Measurements from ENCODE around the gene SMARCAD1. TPM values are rescaled to one million over a fixed set of nuclear protein-coding genes. Genes with fewer than 3 reads are reported as not detected.

SMARCAD1 gene
- polyA plus RNA-seq, 1 donor (not counting 4 experiments of a cell fraction or from before 2014, with no cell fraction given), result 27.8 TPM

DNA sequence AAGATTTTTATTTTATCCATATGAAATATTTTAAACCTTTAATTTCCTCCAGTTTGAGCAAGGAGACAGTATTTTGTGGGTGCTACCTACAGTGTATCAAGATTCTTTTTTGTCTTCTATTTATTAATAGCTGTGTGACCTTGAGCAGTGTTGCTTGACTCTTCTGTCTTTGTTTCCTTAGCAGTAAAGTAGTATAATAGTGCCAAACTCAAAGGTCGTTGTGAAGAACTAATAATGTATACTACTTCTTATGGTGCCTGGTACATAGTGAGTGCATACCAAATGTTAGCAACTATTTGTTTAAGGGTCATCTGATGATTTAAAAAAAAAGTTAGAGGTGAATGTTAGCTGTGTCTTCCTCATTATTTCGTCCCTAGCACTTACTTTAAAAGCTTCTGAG lies 30.5 kb downstream of the SMARCAD1 start:
- Histone ChIP-seq H3K9me1 (ENCODE audit: control insufficient read depth, extremely low read depth, insufficient read depth, low read length) (no peaks in the 10 kb centered on the region), H3K27me3 (ENCODE audit: control insufficient read depth, extremely low read depth, insufficient read depth, low read length) (no peaks in the 10 kb centered on the region), H3K9ac (ENCODE audit: control insufficient read depth, extremely low read depth, insufficient read depth, low read length) (no peak overlapping the region), H4K20me1 (ENCODE audit: control insufficient read depth, extremely low read depth, insufficient read depth, low read length) (no peaks in the 10 kb centered on the region), H3K4me3 (ENCODE audit: control insufficient read depth in 2 of 3, extremely low read depth in 1 of 3, insufficient read depth in 2 of 3, low read depth in 1 of 3, low read length in 3 of 3) (no peak overlapping the region), H3K36me3 (ENCODE audit: control insufficient read depth in 2 of 2, extremely low read depth in 1 of 2, insufficient read depth in 2 of 2, low read length in 2 of 2) (peaks cover 7% of the 10 kb centered on the region in 2 experiments), H3K79me2 (ENCODE audit: control insufficient read depth, insufficient read depth, low read length) (no peaks in the 10 kb centered on the region), H3K27ac (ENCODE audit: control insufficient read depth, insufficient read depth, low read length) (no peak overlapping the region), H3K9me3 (ENCODE audit: control insufficient read depth, low read depth, low read length) (no peaks in the 10 kb centered on the region), H3K4me2 (ENCODE audit: control insufficient read depth, extremely low read depth, insufficient read depth, low read depth, low read length) (no peak overlapping the region), H3K4me1 (ENCODE audit: control insufficient read depth, extremely low read depth, insufficient read depth, low read length) (no peaks in the 10 kb centered on the region), H2AFZ (ENCODE audit: control insufficient read depth, low read length) (no peak overlapping the region)
- no peak for FAIRE-seq
- TF ChIP-seq EZH2 (IDR thresholded peaks at IDR 0.05; ENCODE audit: low read length), result no peak
- TF ChIP-seq, protein P1, sequence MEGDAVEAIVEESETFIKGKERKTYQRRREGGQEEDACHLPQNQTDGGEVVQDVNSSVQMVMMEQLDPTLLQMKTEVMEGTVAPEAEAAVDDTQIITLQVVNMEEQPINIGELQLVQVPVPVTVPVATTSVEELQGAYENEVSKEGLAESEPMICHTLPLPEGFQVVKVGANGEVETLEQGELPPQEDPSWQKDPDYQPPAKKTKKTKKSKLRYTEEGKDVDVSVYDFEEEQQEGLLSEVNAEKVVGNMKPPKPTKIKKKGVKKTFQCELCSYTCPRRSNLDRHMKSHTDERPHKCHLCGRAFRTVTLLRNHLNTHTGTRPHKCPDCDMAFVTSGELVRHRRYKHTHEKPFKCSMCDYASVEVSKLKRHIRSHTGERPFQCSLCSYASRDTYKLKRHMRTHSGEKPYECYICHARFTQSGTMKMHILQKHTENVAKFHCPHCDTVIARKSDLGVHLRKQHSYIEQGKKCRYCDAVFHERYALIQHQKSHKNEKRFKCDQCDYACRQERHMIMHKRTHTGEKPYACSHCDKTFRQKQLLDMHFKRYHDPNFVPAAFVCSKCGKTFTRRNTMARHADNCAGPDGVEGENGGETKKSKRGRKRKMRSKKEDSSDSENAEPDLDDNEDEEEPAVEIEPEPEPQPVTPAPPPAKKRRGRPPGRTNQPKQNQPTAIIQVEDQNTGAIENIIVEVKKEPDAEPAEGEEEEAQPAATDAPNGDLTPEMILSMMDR (optimal IDR thresholded peaks at IDR 0.05 in 1 of 3, IDR thresholded peaks at IDR 0.05 in 1 of 3, conservative IDR thresholded peaks at IDR 0.05 in 1 of 3; ENCODE audit: extremely low read depth in 1 of 3, insufficient read depth in 2 of 3, low read length in 3 of 3), result no peak
- dilution Hi-C loops (cut with MboI; ENCODE audit: extremely low pct_ligation_motif_present, low sequenced_read_pairs), result no loop called here
- no peak for DNase-seq (ENCODE audit: low read depth, low spot score)

DNA sequence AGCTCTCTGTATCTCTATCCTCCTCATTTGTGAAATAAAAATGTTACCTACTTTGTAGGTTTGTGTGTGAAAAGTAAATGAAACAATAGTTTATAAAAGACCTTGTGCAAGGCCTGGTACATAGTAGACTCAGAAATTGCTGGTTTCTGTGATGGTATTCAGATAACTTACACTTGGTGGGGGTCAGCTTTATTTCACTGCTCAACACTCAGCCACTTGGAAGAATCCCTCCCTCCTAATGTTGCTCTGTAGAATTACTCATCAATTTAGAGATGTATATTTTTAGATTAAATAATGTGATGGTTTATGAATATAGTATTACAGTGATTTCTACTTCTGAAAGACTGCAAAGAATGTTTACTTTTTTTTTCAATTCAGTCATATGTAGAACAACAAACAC lies 32.7 kb downstream of the SMARCAD1 start:
- TF ChIP-seq EZH2 (IDR thresholded peaks at IDR 0.05; ENCODE audit: low read length), result no peak
- no peaks in the 10 kb centered on the region for H3K4me1 ChIP-seq (ENCODE audit: control insufficient read depth, extremely low read depth, insufficient read depth, low read length)
- peaks cover 7 to 8% of the 10 kb centered on the region in 2 experiments for H3K36me3 ChIP-seq (ENCODE audit: control insufficient read depth in 2 of 2, extremely low read depth in 1 of 2, insufficient read depth in 2 of 2, low read length in 2 of 2)
- H4K20me1 ChIP-seq (ENCODE audit: control insufficient read depth, extremely low read depth, insufficient read depth, low read length), result no peaks in the 10 kb centered on the region
- no peak overlapping the region for H3K27ac ChIP-seq (ENCODE audit: control insufficient read depth, insufficient read depth, low read length)
- dilution Hi-C loops (cut with MboI; ENCODE audit: extremely low pct_ligation_motif_present, low sequenced_read_pairs), result no loop called here
- no peaks in the 10 kb centered on the region for H3K9me1 ChIP-seq (ENCODE audit: control insufficient read depth, extremely low read depth, insufficient read depth, low read length)
- FAIRE-seq (no peak), DNase-seq (ENCODE audit: low read depth, low spot score) (no peak)
- H3K4me2 ChIP-seq (ENCODE audit: control insufficient read depth, extremely low read depth, insufficient read depth, low read depth, low read length), result no peak overlapping the region
- H3K9ac ChIP-seq (ENCODE audit: control insufficient read depth, extremely low read depth, insufficient read depth, low read length), result no peak overlapping the region
- H3K4me3 ChIP-seq (ENCODE audit: control insufficient read depth in 2 of 3, extremely low read depth in 1 of 3, insufficient read depth in 2 of 3, low read depth in 1 of 3, low read length in 3 of 3), result no peak overlapping the region
- H2AFZ ChIP-seq (ENCODE audit: control insufficient read depth, low read length), result no peak overlapping the region
- no peaks in the 10 kb centered on the region for H3K27me3 ChIP-seq (ENCODE audit: control insufficient read depth, extremely low read depth, insufficient read depth, low read length)
- H3K79me2 ChIP-seq (ENCODE audit: control insufficient read depth, insufficient read depth, low read length), result no peaks in the 10 kb centered on the region
- H3K9me3 ChIP-seq (ENCODE audit: control insufficient read depth, low read depth, low read length), result no peaks in the 10 kb centered on the region

Data from keratinocyte (primary cell).